ENCODE measurements around the gene XIRP2.

Gene XIRP2

GRCh38 chr2:167271932-167272331 is 383.7 kb downstream of the XIRP2 start:
- in situ Hi-C loops (cut with HindIII; ENCODE audit: low sequenced_read_pairs) = no loop called here

GRCh38 chr2:167275046-167275445 is 386.8 kb downstream of the XIRP2 start:
- in situ Hi-C loops (cut with HindIII; ENCODE audit: low sequenced_read_pairs) = no loop called here

GRCh38 chr2:167279810-167280209 is 391.5 kb downstream of the XIRP2 start:
- in situ Hi-C loops (cut with HindIII; ENCODE audit: low sequenced_read_pairs) = no loop called here

- in situ Hi-C loops (cut with HindIII; ENCODE audit: low sequenced_read_pairs) = no loop called here
Observed at GRCh38 chr2:167287212-167287611, 398.9 kb downstream of the XIRP2 start.

- in situ Hi-C loops (cut with HindIII; ENCODE audit: low sequenced_read_pairs) = no loop called here
Observed at GRCh38 chr2:167289651-167290410, 401.6 kb downstream of the XIRP2 start.

GRCh38 chr2:167292430-167293171 is 404.3 kb downstream of the XIRP2 start, which contains the start of gene B3GALT1:
B3GALT1 (plus strand) TSS chr2:167293001.
- in situ Hi-C loops (cut with HindIII; ENCODE audit: low sequenced_read_pairs) = no loop called here

- in situ Hi-C loops (cut with HindIII; ENCODE audit: low sequenced_read_pairs) = no loop called here
Observed at GRCh38 chr2:167293172-167293781, 405.0 kb downstream of the XIRP2 start.

GRCh38 chr2:167293943-167294775 is 405.9 kb downstream of the XIRP2 start:
- in situ Hi-C loops (cut with HindIII; ENCODE audit: low sequenced_read_pairs) = no loop called here

GRCh38 chr2:167294776-167295140 is 406.5 kb downstream of the XIRP2 start:
- in situ Hi-C loops (cut with HindIII; ENCODE audit: low sequenced_read_pairs) = no loop called here

- in situ Hi-C loops (cut with HindIII; ENCODE audit: low sequenced_read_pairs) = no loop called here
Observed at GRCh38 chr2:167297292-167297691, 409.0 kb downstream of the XIRP2 start.

GRCh38 chr2:167298017-167298416 is 409.7 kb downstream of the XIRP2 start:
- in situ Hi-C loops (cut with HindIII; ENCODE audit: low sequenced_read_pairs) = no loop called here
